LNCaP clone FGC (cell line): ENCODE measurements around the gene ANG.
"Not testable (repeated sequence)": the region's sequence is repeated elsewhere in the genome, so short reads cannot be mapped to it uniquely, and the experiment has no call there.

Source experiments
- DNase-seq: peaks from one replicate; pipeline ENCODE4 v3.0.0-alpha.2; 2011; ENCODE audit warnings: low read depth
- H3K4me3 ChIP-seq: 2 replicates; pipeline ENCODE4 v1.5.1; 2011; ENCODE audit warnings: mild to moderate bottlenecking, low read depth, low read length, control low read depth
- CTCF ChIP-seq: IDR thresholded peaks from 2 replicates; pipeline ENCODE4 v1.5.1; 2012; ENCODE audit warnings: mild to moderate bottlenecking; ENCODE audit not compliant: control insufficient read depth, insufficient read depth; ENCODE audit errors: extremely low read depth

Gene ANG

GRCh38 chr14:20661197-20661596, 27.4 kb upstream of the ANG start:
- no peak overlapping the region for H3K4me3 ChIP-seq
- TF ChIP-seq CTCF, result no peak
- no peak for DNase-seq

GRCh38 chr14:20662968-20663732, 25.4 kb upstream of the ANG start:
- peak; percentile 76 for TF ChIP-seq CTCF
- peak; percentile 82 for DNase-seq
- peak overlapping the region; percentile 52 for H3K4me3 ChIP-seq

- H3K4me3 ChIP-seq, DNase-seq: not testable (repeated sequence)
These were observed 22.1 kb upstream of the ANG start for GRCh38 chr14:20666400-20666961.

- TF ChIP-seq CTCF, result no peak
- no peak overlapping the region for H3K4me3 ChIP-seq
- DNase-seq, result no peak
These were observed 20.6 kb upstream of the ANG start for GRCh38 chr14:20667957-20668356.

- TF ChIP-seq CTCF, result no peak
- no peak overlapping the region for H3K4me3 ChIP-seq
- no peak for DNase-seq
These were observed 19.6 kb upstream of the ANG start for GRCh38 chr14:20668969-20669368.

GRCh38 chr14:20671597-20672283, 16.8 kb upstream of the ANG start:
- no peak for TF ChIP-seq CTCF
- DNase-seq, result peak; percentile 77
- no peak overlapping the region for H3K4me3 ChIP-seq

GRCh38 chr14:20675669-20676068, 12.9 kb upstream of the ANG start:
- no peak overlapping the region for H3K4me3 ChIP-seq
- no peak for TF ChIP-seq CTCF
- DNase-seq, result no peak
